ENCODE measurements around the gene DENR.
"Not testable (repeated sequence)": the region's sequence is repeated elsewhere in the genome, so short reads cannot be mapped to it uniquely, and the experiment has no call there.

DENR gene

GRCh38 chr12:122749569-122750332 lies 2.9 kb upstream of the DENR start:
- no peak overlapping the region for H3K4me3 ChIP-seq (replicated peaks; ENCODE audit: low read depth, low read length)
- TF ChIP-seq CTCF (IDR thresholded peaks at IDR 0.05; ENCODE audit: low read depth, low read length, missing control alignments) = no peak
- DNase-seq (ENCODE audit: extremely low read depth, low read depth) = no peak

- not testable (repeated sequence) for H3K4me3 ChIP-seq (replicated peaks; ENCODE audit: low read depth, low read length); DNase-seq (ENCODE audit: extremely low read depth, low read depth)
Observed at GRCh38 chr12:122750781-122751515, 1.7 kb upstream of the DENR start.

- H3K4me3 ChIP-seq (replicated peaks; ENCODE audit: low read depth, low read length) = peak overlapping the region; percentile 66
- TF ChIP-seq CTCF (IDR thresholded peaks at IDR 0.05; ENCODE audit: low read depth, low read length, missing control alignments) = no peak
- no peak for DNase-seq (ENCODE audit: extremely low read depth, low read depth)
Observed at GRCh38 chr12:122753319-122753650, 661 bp downstream of the DENR start.

- no peak for TF ChIP-seq CTCF (IDR thresholded peaks at IDR 0.05; ENCODE audit: low read depth, low read length, missing control alignments)
- no peak overlapping the region for H3K4me3 ChIP-seq (replicated peaks; ENCODE audit: low read depth, low read length)
- no peak for DNase-seq (ENCODE audit: extremely low read depth, low read depth)
Observed at GRCh38 chr12:122754790-122755189, 2.2 kb downstream of the DENR start.

- DNase-seq (ENCODE audit: extremely low read depth, low read depth) = no peak
Observed at GRCh38 chr12:122757568-122757967, 4.9 kb downstream of the DENR start.

GRCh38 chr12:122785503-122785902 lies 32.9 kb downstream of the DENR start:
- DNase-seq (ENCODE audit: extremely low read depth, low read depth) = no peak
- TF ChIP-seq CTCF (IDR thresholded peaks at IDR 0.05; ENCODE audit: low read depth, low read length, missing control alignments) = no peak
- H3K4me3 ChIP-seq (replicated peaks; ENCODE audit: low read depth, low read length) = no peak overlapping the region

More at GRCh38 chr12:122757568-122757967, 4.9 kb downstream of the DENR start:
- no peak for TF ChIP-seq CTCF (IDR thresholded peaks at IDR 0.05; ENCODE audit: low read depth, low read length, missing control alignments)
- no peak overlapping the region for H3K4me3 ChIP-seq (replicated peaks; ENCODE audit: low read depth, low read length)

GRCh38 chr12:122788387-122788786 lies 35.8 kb downstream of the DENR start:
- no peak for DNase-seq (ENCODE audit: extremely low read depth, low read depth)
- TF ChIP-seq CTCF (IDR thresholded peaks at IDR 0.05; ENCODE audit: low read depth, low read length, missing control alignments) = no peak
- H3K4me3 ChIP-seq (replicated peaks; ENCODE audit: low read depth, low read length) = no peak overlapping the region
